ENCODE measurements around the gene CROCC. TPM values are rescaled to one million over a fixed set of nuclear protein-coding genes. Genes with fewer than 3 reads are reported as not detected.
A peak's percentile ranks its signal among the peaks of the same experiment; 100 is the strongest.

Gene CROCC
- total and polyA plus RNA-seq, 12 donors, result 4.7 to 42.3 (median 6.3) TPM

GRCh38 chr1:16972189-16972895 is 50.6 kb downstream of the CROCC start:
- intact Hi-C loops (cut with DNase I), result no loop called here
- Histone ChIP-seq H3K27ac (no peak overlapping the region), H3K36me3 (peaks cover 0 to 25% (median 0%) of the 10 kb centered on the region in 9 donors), H3K9me3 (no peaks in the 10 kb centered on the region), H3K4me1 (peaks cover 0 to 14% (median 3%) of the 10 kb centered on the region in 9 donors), H3K27me3 (no peaks in the 10 kb centered on the region), H3K4me3 (no peak overlapping the region)
- 80 to 81% methylated on average over 11 of the region's 11 CpGs for WGBS, 2 donors
- ATAC-seq, result peak in 1 of 8 donors; percentile 11
- no peak for DNase-seq
- TF ChIP-seq CTCF (IDR thresholded peaks at IDR 0.05), result no peak

- TF ChIP-seq CTCF (IDR thresholded peaks at IDR 0.05), result no peak
- intact Hi-C loops (cut with DNase I), result no loop called here
- Histone ChIP-seq H3K4me3 (no peak overlapping the region), H3K27me3 (no peaks in the 10 kb centered on the region), H3K27ac (no peak overlapping the region), H3K4me1 (peaks cover 0 to 9% (median 0%) of the 10 kb centered on the region in 9 donors), H3K36me3 (peaks cover 0 to 19% (median 0%) of the 10 kb centered on the region in 9 donors), H3K9me3 (no peaks in the 10 kb centered on the region)
- DNase-seq, result no peak
- WGBS, 2 donors, result 81 to 88% methylated on average over 9 of the region's 9 CpGs
- ATAC-seq, result no peak
These were observed 51.5 kb downstream of the CROCC start for GRCh38 chr1:16973215-16973614.

- peaks cover 0 to 17% (median 8%) of the 10 kb centered on the region in 7 donors for H3K27me3 ChIP-seq
- H3K4me3 ChIP-seq, result no peak overlapping the region
- TF ChIP-seq CTCF (IDR thresholded peaks at IDR 0.05), result no peak
- H3K36me3 ChIP-seq, result peaks cover 0 to 7% (median 0%) of the 10 kb centered on the region in 9 donors
- no peak for DNase-seq
- WGBS, 2 donors, result 57 to 66% methylated on average over 14 of the region's 14 CpGs
- H3K9me3 ChIP-seq, result no peaks in the 10 kb centered on the region
- H3K4me1 ChIP-seq, result peaks cover 8 to 28% (median 17%) of the 10 kb centered on the region in 9 donors
- no peak for ATAC-seq
- intact Hi-C loops (cut with DNase I), result no loop called here
- H3K27ac ChIP-seq, result no peak overlapping the region
These were observed 53.5 kb downstream of the CROCC start for GRCh38 chr1:16975211-16975610.

GRCh38 chr1:16975838-16976237 is 54.1 kb downstream of the CROCC start:
- peaks cover 0 to 23% (median 9%) of the 10 kb centered on the region in 7 donors for H3K27me3 ChIP-seq
- no peaks in the 10 kb centered on the region for H3K9me3 ChIP-seq
- H3K36me3 ChIP-seq, result peaks cover 0 to 3% (median 0%) of the 10 kb centered on the region in 9 donors
- no peak overlapping the region for H3K4me3 ChIP-seq
- 86 to 87% methylated on average over 14 of the region's 14 CpGs for WGBS, 2 donors
- no peak overlapping the region for H3K27ac ChIP-seq
- peaks cover 9 to 28% (median 17%) of the 10 kb centered on the region in 9 donors for H3K4me1 ChIP-seq
- no peak for DNase-seq
- intact Hi-C loops (cut with DNase I), result no loop called here
- no peak for TF ChIP-seq CTCF (IDR thresholded peaks at IDR 0.05)
- no peak for ATAC-seq

Measured in heart right ventricle (tissue), 16 donors.